Cortex of kidney (tissue), 1 donor: ENCODE measurements around the gene EPHA2.
"Not testable (repeated sequence)": the region's sequence is repeated elsewhere in the genome, so short reads cannot be mapped to it uniquely, and the experiment has no call there.

Experiments
- DNase-seq: peaks from one replicate; lab custom pipeline; 2025; lab: John Stamatoyannopoulos, UW

EPHA2 gene

DNA sequence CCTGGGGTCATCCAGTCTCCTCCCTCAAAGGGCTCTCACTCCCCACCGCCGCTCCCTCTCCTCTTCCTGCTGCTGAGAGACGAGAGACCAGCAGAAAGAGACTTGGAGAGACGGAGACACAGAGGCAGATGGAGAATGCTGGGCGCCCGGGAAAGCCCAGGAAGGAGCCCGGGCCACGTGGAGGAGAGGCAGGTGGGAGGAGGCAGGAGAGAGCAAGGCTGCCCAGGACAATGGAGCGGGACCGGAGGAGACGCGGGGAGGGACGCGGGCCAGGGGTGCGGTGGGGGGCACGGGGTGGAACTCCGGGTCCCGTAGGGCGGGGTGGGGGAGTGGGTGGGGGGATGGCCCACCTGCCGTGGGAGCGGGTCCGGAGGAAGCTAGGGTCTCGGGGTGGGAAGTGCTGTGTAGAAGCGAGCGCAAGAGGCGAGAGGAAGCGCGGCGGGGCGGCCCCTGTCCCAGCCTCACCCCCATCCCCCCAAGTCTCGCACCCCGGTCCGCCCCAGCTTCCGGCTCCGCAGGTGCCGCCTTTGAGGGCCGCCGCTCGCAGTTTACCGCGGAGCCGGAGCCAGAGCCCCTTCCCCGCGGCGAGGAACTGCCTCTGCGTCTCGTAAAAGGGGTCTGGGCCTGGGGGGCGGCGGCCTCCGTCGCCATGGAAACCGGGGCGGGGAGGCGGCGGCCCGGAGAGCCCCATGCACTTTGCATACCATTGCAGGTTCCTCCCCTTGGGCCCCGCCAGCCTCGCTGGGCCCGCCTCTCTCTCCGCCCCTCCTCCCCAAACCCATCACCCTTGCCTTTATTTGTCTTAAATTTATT lies 11.7 kb upstream of the EPHA2 start:
- DNase-seq, result no peak

DNA sequence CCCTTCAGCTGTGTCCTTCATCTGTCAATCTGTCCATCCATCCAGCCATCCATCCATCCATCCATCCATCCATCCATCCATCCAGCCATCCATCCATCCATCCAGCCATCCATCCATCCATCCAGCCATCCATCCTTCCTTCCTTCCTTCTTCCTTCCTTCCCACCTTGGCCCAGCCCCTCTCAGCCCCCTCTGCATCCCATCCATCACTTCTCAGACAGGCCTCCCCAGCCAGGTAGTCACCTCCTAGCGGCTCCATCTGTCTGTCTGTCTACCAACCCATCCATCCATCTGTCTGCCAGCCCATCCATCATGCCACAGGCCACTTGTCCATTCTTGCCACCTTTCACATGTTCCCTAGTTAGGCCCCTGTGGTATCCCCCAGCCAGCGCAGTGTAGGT lies 10.2 kb upstream of the EPHA2 start:
- no peak for DNase-seq

- DNase-seq, result no peak
Observed at GRCh38 chr1:16165548-16165947, 9.7 kb upstream of the EPHA2 start.

DNA sequence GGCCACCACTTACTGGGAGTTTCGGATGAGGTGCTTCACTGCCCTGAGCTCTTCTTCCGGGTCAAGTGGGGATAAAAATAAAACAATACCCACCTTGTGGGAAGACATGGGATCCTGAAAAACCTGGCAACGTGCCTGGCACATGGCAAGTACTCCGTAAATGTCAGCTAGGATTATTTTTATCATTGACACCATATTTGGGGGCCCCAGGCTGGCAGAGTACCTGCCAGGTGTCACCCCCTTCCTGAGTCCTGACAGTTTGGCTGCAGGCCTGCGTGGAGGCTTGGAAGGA lies 9.2 kb upstream of the EPHA2 start:
- DNase-seq, result no peak

- DNase-seq, result no peak
Observed at GRCh38 chr1:16164213-16165072, 8.6 kb upstream of the EPHA2 start.

GRCh38 chr1:16163608-16164212 lies 7.8 kb upstream of the EPHA2 start:
- DNase-seq, result not testable (repeated sequence)

DNA sequence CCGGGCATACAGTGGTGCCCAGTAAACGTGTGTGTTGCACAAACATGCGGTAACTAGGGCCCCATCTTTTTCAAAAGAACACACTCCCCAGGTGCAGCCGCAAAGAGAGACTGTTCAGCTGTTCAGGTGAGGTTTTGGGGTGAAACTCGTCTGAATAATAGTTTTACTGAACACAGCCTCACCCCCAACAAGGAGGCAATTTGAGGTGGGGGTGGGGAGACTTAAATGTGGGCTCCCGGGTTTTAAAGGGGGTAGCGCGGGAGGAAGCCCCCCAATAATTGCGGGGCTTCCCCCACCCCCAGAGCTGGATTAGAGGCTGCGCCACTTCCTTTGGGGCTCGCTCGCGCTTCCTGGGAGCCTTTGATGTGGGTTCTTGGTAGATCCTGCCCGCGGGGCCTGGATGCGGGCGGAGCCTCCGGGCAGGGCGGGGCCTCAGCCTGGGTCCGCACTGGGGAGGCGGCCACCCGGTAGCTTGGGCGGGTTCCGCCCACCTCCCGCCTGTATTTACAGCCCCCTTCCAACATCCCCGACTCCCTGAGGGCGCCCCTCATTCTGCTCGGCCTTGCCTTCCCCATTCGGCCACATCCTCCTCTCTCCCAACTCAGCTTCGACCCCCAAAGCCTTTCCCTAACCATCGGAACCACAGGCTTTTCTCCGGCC lies 6.4 kb upstream of the EPHA2 start:
- DNase-seq, result no peak

DNA sequence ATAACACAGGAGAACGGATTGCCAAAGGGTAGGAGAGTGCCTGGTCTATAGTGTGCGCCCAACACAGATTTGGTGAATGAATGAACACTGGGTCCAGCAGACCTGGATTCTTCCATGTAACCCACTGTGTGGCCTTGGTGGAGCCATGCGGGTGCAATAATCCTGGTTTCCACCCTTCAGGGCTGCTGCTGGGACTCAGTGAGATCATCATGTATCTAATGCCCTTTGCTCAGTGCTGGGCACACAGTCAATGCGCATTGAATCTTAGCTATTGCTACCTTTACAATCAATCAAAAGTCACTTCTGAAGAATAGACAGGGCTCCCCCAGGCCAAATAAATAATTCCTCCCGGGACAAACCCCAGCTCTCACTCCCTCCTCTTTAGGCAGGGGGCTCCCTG lies 5.8 kb upstream of the EPHA2 start:
- DNase-seq, result no peak

DNA sequence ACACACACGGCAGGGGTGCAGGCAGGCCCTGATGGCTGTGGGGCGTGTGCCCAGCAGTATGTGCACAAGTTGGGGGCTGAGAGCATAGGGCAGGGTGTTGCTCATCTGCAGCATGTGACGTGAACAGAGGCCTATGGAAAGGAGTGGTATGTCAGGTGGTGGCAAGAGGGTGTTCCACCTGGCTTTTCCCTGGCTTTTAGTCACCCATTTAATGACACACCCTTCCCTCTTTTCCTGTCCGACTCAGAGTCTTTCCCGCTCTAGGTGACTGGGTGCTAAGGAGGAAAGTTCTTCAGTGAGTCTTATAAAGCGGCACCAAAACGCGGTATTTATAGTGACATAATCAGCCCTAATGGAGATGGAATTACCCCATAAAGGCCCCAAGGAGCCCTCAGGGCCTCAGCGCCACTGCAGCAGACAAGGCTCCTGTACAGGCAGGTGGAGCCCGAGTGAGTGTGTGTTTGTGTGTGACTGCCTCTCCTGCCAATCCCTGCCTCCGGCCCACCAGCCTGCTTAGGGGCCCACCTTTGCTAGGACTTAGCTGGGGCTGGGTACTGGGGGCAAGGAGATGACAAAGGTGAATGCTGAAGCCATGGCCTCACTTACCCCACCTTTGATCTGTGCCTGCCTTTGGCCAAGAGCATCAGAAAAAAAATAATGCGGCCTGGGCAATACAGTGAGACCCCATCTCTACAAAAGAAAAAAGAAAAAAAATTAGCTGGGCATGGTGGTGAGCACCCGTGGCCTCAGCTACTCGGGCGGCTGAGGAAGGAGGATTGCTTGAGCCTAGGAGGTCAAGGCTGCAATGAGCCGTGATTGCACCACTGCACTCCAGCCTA lies 3.3 kb upstream of the EPHA2 start:
- no peak for DNase-seq

DNA sequence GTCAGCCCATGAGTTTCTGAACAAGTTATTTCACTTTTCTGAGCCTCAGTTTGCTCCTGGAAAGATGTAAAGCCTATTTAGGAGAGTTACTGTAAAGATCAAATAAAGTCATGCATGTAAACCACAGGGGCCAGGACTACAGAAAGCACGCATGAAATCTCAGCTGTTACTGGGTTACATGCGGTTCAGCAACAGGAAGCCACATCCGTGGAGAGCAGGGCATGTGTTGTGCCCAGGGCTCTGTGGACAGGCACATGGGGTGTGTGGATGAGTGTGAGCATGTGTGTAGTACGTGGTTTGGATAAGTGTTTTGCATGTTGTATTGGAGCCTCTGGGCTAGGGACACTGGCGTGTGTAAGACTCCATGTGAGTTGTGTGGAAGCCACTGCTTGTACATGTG lies 2.2 kb upstream of the EPHA2 start:
- DNase-seq, result no peak

DNA sequence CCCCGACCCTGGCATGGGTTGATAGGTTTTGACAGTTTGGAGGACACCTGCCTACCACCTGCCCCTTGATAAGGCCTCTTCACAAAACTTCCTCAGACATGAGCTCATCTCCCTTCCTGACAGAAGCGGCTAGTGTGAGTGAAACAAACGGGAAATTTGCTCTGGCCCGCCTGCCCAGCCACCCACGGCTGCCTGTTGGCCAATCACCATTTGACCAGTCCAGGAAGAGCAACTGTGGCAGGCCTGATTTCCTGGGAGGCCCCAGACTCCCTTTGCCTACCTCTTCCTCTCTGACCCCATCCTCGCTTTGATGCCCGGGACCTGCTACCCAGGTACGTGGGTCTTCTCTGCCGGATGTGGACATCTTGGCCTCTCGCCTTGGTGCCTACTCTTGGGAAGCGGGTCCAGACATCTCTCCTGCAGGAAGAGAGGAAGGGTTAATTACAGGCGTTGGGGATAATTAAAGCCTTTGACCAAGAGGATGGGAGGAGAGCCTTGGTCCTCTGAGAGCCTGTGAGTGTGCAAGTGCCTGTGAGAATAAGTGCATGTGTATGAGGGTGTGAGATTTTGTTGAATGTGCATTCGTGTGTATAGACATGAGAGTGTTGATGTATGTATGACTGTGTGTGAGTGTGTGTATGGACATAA lies 1.1 kb upstream of the EPHA2 start:
- no peak for DNase-seq

- no peak for DNase-seq
Observed at GRCh38 chr1:16153999-16154673, 1.7 kb downstream of the EPHA2 start.

- no peak for DNase-seq
Observed at GRCh38 chr1:16153096-16153998, 2.5 kb downstream of the EPHA2 start.

- no peak for DNase-seq
Observed at GRCh38 chr1:16152481-16153087, 3.3 kb downstream of the EPHA2 start.

GRCh38 chr1:16151995-16152384 lies 3.9 kb downstream of the EPHA2 start:
- DNase-seq, result no peak

GRCh38 chr1:16151196-16151994 lies 4.5 kb downstream of the EPHA2 start:
- DNase-seq, result no peak

- no peak for DNase-seq
Observed at GRCh38 chr1:16150508-16150907, 5.4 kb downstream of the EPHA2 start.
